GM23338 (cell line): ENCODE measurements around the gene MAT2A.

Experiments
- CREB1 ChIP-seq: fragments of 250-450 bp; sonication (Bioruptor Pico); IDR thresholded peaks from 2 replicates; pipeline ENCODE4 v1.5.0; 2020; ENCODE audit warnings: low read depth, mild to moderate bottlenecking, moderate library complexity
- CTCF ChIP-seq, 2 experiments: fragments of 200-600 bp in 1 of 2; sonication (generic) in 1 of 2; conservative IDR thresholded peaks; 2 replicates each; pipeline versions ENCODE4 v1.5.1 to v1.6.1; 2016 to 2017; ENCODE audit warnings: antibody characterized with exemption in 2 of 2, low read depth in 2 of 2, mild to moderate bottlenecking in 2 of 2, moderate library complexity in 1 of 2
- ETS1 ChIP-seq: IDR thresholded peaks from 2 replicates; pipeline ENCODE4 v1.6.1; 2016; ENCODE audit warnings: antibody characterized with exemption
- EZH2 ChIP-seq: fragments of 200-600 bp; sonication (generic); IDR thresholded peaks from one replicate; pipeline ENCODE4 v1.8.0; 2017; ENCODE audit warnings: antibody characterized with exemption, mild to moderate bottlenecking, low read depth; ENCODE audit not compliant: unreplicated experiment
- EZH2phosphoT487 ChIP-seq: fragments of 200-600 bp; sonication (generic); IDR thresholded peaks from one replicate; pipeline ENCODE4 v1.8.1; 2018; ENCODE audit warnings: antibody characterized with exemption; ENCODE audit not compliant: unreplicated experiment
- JUNB ChIP-seq: IDR thresholded peaks from one replicate; pipeline ENCODE4 v1.6.1; 2016; ENCODE audit warnings: antibody characterized with exemption; ENCODE audit not compliant: unreplicated experiment
- NANOG ChIP-seq: IDR thresholded peaks from 2 replicates; pipeline ENCODE4 v1.6.1; 2016; ENCODE audit warnings: antibody characterized with exemption, borderline replicate concordance
- POLR2AphosphoS5 ChIP-seq: IDR thresholded peaks from 2 replicates; pipeline ENCODE4 v1.6.1; 2016; ENCODE audit warnings: antibody characterized with exemption, low read depth
- REST ChIP-seq: IDR thresholded peaks from one replicate; pipeline ENCODE4 v1.6.1; 2018; ENCODE audit warnings: antibody characterized with exemption; ENCODE audit not compliant: unreplicated experiment
- STAT1 ChIP-seq: IDR thresholded peaks from one replicate; pipeline ENCODE4 v1.6.1; 2016; ENCODE audit warnings: antibody characterized with exemption; ENCODE audit not compliant: unreplicated experiment
- ZNF331 ChIP-seq: fragments of 250-450 bp; sonication (Bioruptor Pico); IDR thresholded peaks from 2 replicates; pipeline ENCODE4 v1.5.0; 2020; ENCODE audit warnings: low read depth, mild to moderate bottlenecking, moderate library complexity

GRCh38 chr2:85522090-85522647 is 16.8 kb upstream of the MAT2A start:
- no peak for TF ChIP-seq EZH2phosphoT487
- no peak for TF ChIP-seq CTCF (conservative IDR thresholded peaks at IDR 0.05; ENCODE audit: low read depth in 2 of 2)
- no peak for TF ChIP-seq EZH2
- TF ChIP-seq STAT1: no peak
- no peak for TF ChIP-seq CREB1 (CRISPR knock-in tag)
- TF ChIP-seq POLR2AphosphoS5: no peak
- no peak for TF ChIP-seq REST
- TF ChIP-seq ZNF331 (CRISPR knock-in tag): no peak
- TF ChIP-seq JUNB: no peak
- no peak for TF ChIP-seq NANOG
- no peak for TF ChIP-seq ETS1
